ENCODE results near the gene S100A7A. TPM values are rescaled to one million over a fixed set of nuclear protein-coding genes. Genes with fewer than 3 reads are reported as not detected.

S100A7A gene
- total RNA-seq, 1 experiment from 2014 or later, result not detected

- peaks cover 32% of the 10 kb centered on the region for H3K27me3 Mint-ChIP-seq (ENCODE audit: insufficient read depth, unreplicated experiment)
- peaks cover 4% of the 10 kb centered on the region for H3K4me1 Mint-ChIP-seq (ENCODE audit: low read depth, unreplicated experiment)
- H3K4me3 ChIP-seq (ENCODE audit: low read depth, low read length), result no peak overlapping the region
- H3K36me3 Mint-ChIP-seq (ENCODE audit: insufficient read depth, unreplicated experiment), result no peaks in the 10 kb centered on the region
- intact Hi-C loops (cut with micrococcal nuclease; ENCODE audit: unreplicated experiment), result no loop called here
- DNase-seq, result peak in 1 of 2 experiments; percentile 6
- no peaks in the 10 kb centered on the region for H3K4me1 ChIP-seq
- H3K36me3 ChIP-seq (ENCODE audit: control insufficient read depth, insufficient read depth, low read length), result no peaks in the 10 kb centered on the region
- POLR2A ChIA-PET, result no interaction called here
- BruUV-seq (replicated peaks), result no TSS peak
- H3K9me3 Mint-ChIP-seq (ENCODE audit: unreplicated experiment), result no peaks in the 10 kb centered on the region
- H3K9me3 ChIP-seq, result no peaks in the 10 kb centered on the region
- H3K27me3 ChIP-seq (replicated peaks; ENCODE audit: control insufficient read depth, insufficient read depth, low read length), result no peaks in the 10 kb centered on the region; the same call in 1 of the 2 replicates
- H3K4me3 Mint-ChIP-seq (ENCODE audit: unreplicated experiment), result no peak overlapping the region
- CTCF ChIA-PET, result interaction anchor here (0.6 to 1.1 kb wide), 2 partner anchors 46 to 95 kb away, joined by 3 to 4 read pairs; no protein-coding TSS in a partner anchor
- TF ChIP-seq CTCF (IDR thresholded peaks at IDR 0.05; ENCODE audit: insufficient read depth in 1 of 2, low read depth in 1 of 2, low read length in 1 of 2, severe bottlenecking in 1 of 2, unreplicated experiment in 1 of 2), result no peak
- no peak overlapping the region for H3K27ac Mint-ChIP-seq (ENCODE audit: unreplicated experiment)
Measured at GRCh38 chr1:153400244-153400643, 16.1 kb upstream of the S100A7A start.

DNA sequence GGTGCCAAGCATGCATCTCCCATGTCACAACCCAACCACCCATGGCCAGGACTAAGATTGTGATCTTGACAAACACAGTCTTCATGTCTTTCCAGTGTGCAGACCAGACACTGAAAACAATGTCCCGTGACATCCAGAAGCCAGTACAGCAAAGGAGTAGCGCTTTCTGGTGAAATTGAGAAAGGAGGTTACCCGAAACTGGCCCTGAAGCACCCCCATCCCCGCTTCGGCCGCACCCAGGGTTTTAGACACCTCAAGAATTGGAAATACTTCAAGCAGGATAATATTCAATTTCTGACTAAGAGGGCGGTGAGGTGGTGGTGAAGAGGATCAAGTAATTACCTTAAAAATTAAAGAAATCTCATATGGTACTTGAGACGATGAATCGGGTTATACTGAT is 14.9 kb upstream of the S100A7A start:
- intact Hi-C loops (cut with micrococcal nuclease; ENCODE audit: unreplicated experiment), result no loop called here
- Mint-ChIP-seq H3K4me1 (ENCODE audit: low read depth, unreplicated experiment) (no peaks in the 10 kb centered on the region), H3K27ac (ENCODE audit: unreplicated experiment) (no peak overlapping the region), H3K4me3 (ENCODE audit: unreplicated experiment) (no peak overlapping the region), H3K36me3 (ENCODE audit: insufficient read depth, unreplicated experiment) (no peaks in the 10 kb centered on the region), H3K27me3 (ENCODE audit: insufficient read depth, unreplicated experiment) (peaks cover 32% of the 10 kb centered on the region), H3K9me3 (ENCODE audit: unreplicated experiment) (no peaks in the 10 kb centered on the region)
- Histone ChIP-seq H3K27me3 (replicated peaks; ENCODE audit: control insufficient read depth, insufficient read depth, low read length) (no peaks in the 10 kb centered on the region; the same call in 1 of the 2 replicates), H3K4me3 (ENCODE audit: low read depth, low read length) (no peak overlapping the region), H3K9me3 (no peaks in the 10 kb centered on the region), H3K4me1 (no peaks in the 10 kb centered on the region), H3K36me3 (ENCODE audit: control insufficient read depth, insufficient read depth, low read length) (no peaks in the 10 kb centered on the region)
- TF ChIP-seq CTCF (IDR thresholded peaks at IDR 0.05; ENCODE audit: insufficient read depth in 1 of 2, low read depth in 1 of 2, low read length in 1 of 2, severe bottlenecking in 1 of 2, unreplicated experiment in 1 of 2), result no peak
- no peak for DNase-seq
- CTCF ChIA-PET, result no interaction called here
- POLR2A ChIA-PET, result no interaction called here
- BruUV-seq (replicated peaks), result no TSS peak

DNA sequence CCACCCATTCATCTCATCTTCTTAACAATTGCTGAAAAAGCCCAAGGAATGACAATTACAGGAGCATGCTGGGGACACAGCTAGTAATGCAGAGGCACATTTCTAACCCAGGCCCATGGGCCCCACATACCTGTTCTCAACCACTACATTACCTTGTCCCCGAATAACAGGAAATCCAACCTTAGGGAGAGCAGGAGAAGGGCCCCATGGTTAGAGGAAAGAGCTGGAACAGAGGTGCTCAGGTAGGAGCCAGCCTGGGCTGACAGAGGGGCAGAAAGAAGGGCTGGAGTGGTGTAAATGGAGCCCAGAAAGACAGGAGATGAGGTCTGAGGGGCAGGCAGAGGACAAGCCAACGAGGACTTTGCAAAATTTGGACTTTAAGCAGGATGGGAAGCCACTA is 14.1 kb upstream of the S100A7A start:
- H3K27me3 ChIP-seq (replicated peaks; ENCODE audit: control insufficient read depth, insufficient read depth, low read length), result no peaks in the 10 kb centered on the region; the same call in 1 of the 2 replicates
- no peaks in the 10 kb centered on the region for H3K36me3 ChIP-seq (ENCODE audit: control insufficient read depth, insufficient read depth, low read length)
- H3K9me3 Mint-ChIP-seq (ENCODE audit: unreplicated experiment), result no peaks in the 10 kb centered on the region
- no peak for DNase-seq
- no peak for TF ChIP-seq CTCF (IDR thresholded peaks at IDR 0.05; ENCODE audit: insufficient read depth in 1 of 2, low read depth in 1 of 2, low read length in 1 of 2, severe bottlenecking in 1 of 2, unreplicated experiment in 1 of 2)
- no peak overlapping the region for H3K4me3 Mint-ChIP-seq (ENCODE audit: unreplicated experiment)
- no peak overlapping the region for H3K27ac Mint-ChIP-seq (ENCODE audit: unreplicated experiment)
- intact Hi-C loops (cut with micrococcal nuclease; ENCODE audit: unreplicated experiment), result no loop called here
- no peaks in the 10 kb centered on the region for H3K4me1 Mint-ChIP-seq (ENCODE audit: low read depth, unreplicated experiment)
- BruUV-seq (replicated peaks), result no TSS peak
- ChIA-PET CTCF (no interaction called here), POLR2A (no interaction called here)
- no peaks in the 10 kb centered on the region for H3K4me1 ChIP-seq
- H3K9me3 ChIP-seq, result no peaks in the 10 kb centered on the region
- no peak overlapping the region for H3K4me3 ChIP-seq (ENCODE audit: low read depth, low read length)
- H3K36me3 Mint-ChIP-seq (ENCODE audit: insufficient read depth, unreplicated experiment), result no peaks in the 10 kb centered on the region
- peaks cover 31% of the 10 kb centered on the region for H3K27me3 Mint-ChIP-seq (ENCODE audit: insufficient read depth, unreplicated experiment)
